ENCODE data around the gene LINGO4.
A peak's percentile ranks its signal among the peaks of the same experiment; 100 is the strongest.

Gene LINGO4

GRCh38 chr1:151834239-151834638, 29.0 kb upstream of the LINGO4 start:
- DNase-seq (ENCODE audit: low read depth in 2 of 2) = no peak

- no peak for DNase-seq (ENCODE audit: low read depth in 2 of 2)
Measured at GRCh38 chr1:151833172-151833900, 28.1 kb upstream of the LINGO4 start.

GRCh38 chr1:151832318-151832980, 27.2 kb upstream of the LINGO4 start:
- no peak for DNase-seq (ENCODE audit: low read depth in 2 of 2)

GRCh38 chr1:151831605-151832004, 26.4 kb upstream of the LINGO4 start, which contains the start of gene RORC:
Gene RORC, minus strand, starts transcription at chr1:151831802. Its CDS starts 38 bp downstream, at chr1:151831764.
- DNase-seq (ENCODE audit: low read depth in 2 of 2) = no peak

GRCh38 chr1:151831256-151831591, 26.0 kb upstream of the LINGO4 start:
- no peak for DNase-seq (ENCODE audit: low read depth in 2 of 2)

GRCh38 chr1:151830055-151830454, 24.8 kb upstream of the LINGO4 start:
- DNase-seq (ENCODE audit: low read depth in 2 of 2) = no peak

GRCh38 chr1:151829352-151830046, 24.3 kb upstream of the LINGO4 start:
- no peak for DNase-seq (ENCODE audit: low read depth in 2 of 2)

- no peak for DNase-seq (ENCODE audit: low read depth in 2 of 2)
Measured at GRCh38 chr1:151828921-151829320, 23.7 kb upstream of the LINGO4 start.

- no peak for DNase-seq (ENCODE audit: low read depth in 2 of 2)
Measured at GRCh38 chr1:151827853-151828252, 22.6 kb upstream of the LINGO4 start.

- no peak for DNase-seq (ENCODE audit: low read depth in 2 of 2)
Measured at GRCh38 chr1:151825751-151826660, 20.8 kb upstream of the LINGO4 start.

- DNase-seq (ENCODE audit: low read depth in 2 of 2) = no peak
Measured at GRCh38 chr1:151825204-151825603, 20.0 kb upstream of the LINGO4 start.

GRCh38 chr1:151823175-151823574, 18.0 kb upstream of the LINGO4 start:
- no peak for DNase-seq (ENCODE audit: low read depth in 2 of 2)

GRCh38 chr1:151822404-151822803, 17.2 kb upstream of the LINGO4 start:
- peak in 1 of 2 donors; percentile 61 for DNase-seq (ENCODE audit: low read depth in 2 of 2)

- DNase-seq (ENCODE audit: low read depth in 2 of 2) = no peak
Measured at GRCh38 chr1:151820940-151821339, 15.7 kb upstream of the LINGO4 start.

- no peak for DNase-seq (ENCODE audit: low read depth in 2 of 2)
Measured at GRCh38 chr1:151819976-151820623, 14.9 kb upstream of the LINGO4 start.

GRCh38 chr1:151819227-151819835, 14.1 kb upstream of the LINGO4 start:
- no peak for DNase-seq (ENCODE audit: low read depth in 2 of 2)

GRCh38 chr1:151817353-151817730, 12.1 kb upstream of the LINGO4 start:
- DNase-seq (ENCODE audit: low read depth in 2 of 2) = no peak

- DNase-seq (ENCODE audit: low read depth in 2 of 2) = no peak
Measured at GRCh38 chr1:151816548-151817352, 11.5 kb upstream of the LINGO4 start.

GRCh38 chr1:151815716-151816327, 10.6 kb upstream of the LINGO4 start:
- no peak for DNase-seq (ENCODE audit: low read depth in 2 of 2)
